ENCODE results near the gene KIAA1191. TPM values are rescaled to one million over a fixed set of nuclear protein-coding genes. Genes with fewer than 3 reads are reported as not detected.

The KIAA1191 gene
- total and polyA plus RNA-seq, 2 of the 4 experiments (the other 2 are of a cell fraction) = 114 to 124 TPM

DNA sequence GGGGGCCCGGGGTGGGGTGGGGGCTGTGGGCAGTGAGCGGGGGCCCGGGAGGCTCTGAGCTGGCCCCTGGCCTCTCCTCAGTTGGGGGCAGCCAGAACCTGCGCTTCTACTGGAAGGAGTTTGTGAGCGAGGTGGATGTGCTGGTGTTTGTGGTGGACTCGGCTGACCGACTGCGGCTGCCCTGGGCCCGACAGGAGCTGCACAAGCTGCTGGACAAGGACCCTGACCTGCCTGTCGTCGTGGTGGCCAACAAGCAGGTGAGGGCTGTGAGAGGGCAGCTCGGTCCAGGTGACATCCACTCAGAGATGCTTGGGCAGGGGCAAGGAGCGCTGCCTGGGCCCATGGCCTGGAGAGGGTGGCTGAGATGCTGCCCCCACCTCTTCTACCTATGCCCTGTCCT, 7.2 kb upstream of the KIAA1191 start:
- H2AK5ac ChIP-seq (ENCODE audit: low read depth, low read length) = no peak overlapping the region
- 97% methylated on average over 7 of the region's 13 CpGs; no CpG with 5 or more reads in 1 of the 2 experiments for WGBS, 2 experiments (ENCODE audit: extremely low coverage in 2 of 2, insufficient read length in 1 of 2)
- no peak overlapping the region for H4K91ac ChIP-seq (ENCODE audit: insufficient read depth, low read depth, low read length)
- dilution Hi-C loops (cut with HindIII; ENCODE audit: low sequenced_read_pairs, unreplicated experiment) (no loop called here), in situ Hi-C loops (cut with MboI; ENCODE audit: low sequenced_read_pairs) (no loop called here), intact Hi-C loops (cut with micrococcal nuclease) (no loop called here)
- H2BK15ac ChIP-seq (ENCODE audit: low read depth, low read length) = no peak overlapping the region
- no peak overlapping the region for H3K4me2 ChIP-seq (ENCODE audit: low read depth, low read length)
- H2BK20ac ChIP-seq (ENCODE audit: low read depth, low read length) = no peak overlapping the region
- H3K23ac ChIP-seq (ENCODE audit: low read depth, low read length) = no peak overlapping the region
- no peak overlapping the region for H3K18ac ChIP-seq (ENCODE audit: low read depth, low read length)
- no peak overlapping the region for H3K9ac ChIP-seq (ENCODE audit: low read depth, low read length)
- peaks cover 13 to 15% of the 10 kb centered on the region in 2 experiments for H3K79me1 ChIP-seq (ENCODE audit: low read depth in 1 of 2, low read length in 2 of 2)
- H2BK120ac ChIP-seq (ENCODE audit: low read depth, low read length) = no peak overlapping the region
- H2AK9ac ChIP-seq (replicated peaks; ENCODE audit: low read depth, low read length, poor library complexity) = no peak overlapping the region
- H3K4me3 ChIP-seq (ENCODE audit: insufficient read depth, low read depth, low read length) = no peak overlapping the region
- POLR2A ChIA-PET (ENCODE audit: unreplicated experiment) = no interaction called here
- H3K27ac ChIP-seq (ENCODE audit: insufficient read depth, low read length) = no peak overlapping the region
- no peak overlapping the region for H2BK5ac ChIP-seq (ENCODE audit: low read depth, low read length, poor library complexity, severe bottlenecking)
- no peak overlapping the region for H4K8ac ChIP-seq (ENCODE audit: low read depth in 2 of 2, low read length in 2 of 2)
- no peaks in the 10 kb centered on the region for H4K20me1 ChIP-seq (ENCODE audit: insufficient read depth, low read length)
- TF ChIP-seq MAZ (IDR thresholded peaks at IDR 0.05; ENCODE audit: borderline replicate concordance, low read depth, low read length) = no peak
- no peak for TF ChIP-seq BHLHE40 (IDR thresholded peaks at IDR 0.05; ENCODE audit: low read depth, low read length)
- no peak for TF ChIP-seq CEBPB (IDR thresholded peaks at IDR 0.05; ENCODE audit: low read depth, low read length)
- TF ChIP-seq MXI1 (IDR thresholded peaks at IDR 0.05; ENCODE audit: borderline replicate concordance, low read depth, low read length) = no peak
- TF ChIP-seq POLR2A (IDR thresholded peaks at IDR 0.05; ENCODE audit: low read depth, low read length) = no peak
- TF ChIP-seq, protein P1, sequence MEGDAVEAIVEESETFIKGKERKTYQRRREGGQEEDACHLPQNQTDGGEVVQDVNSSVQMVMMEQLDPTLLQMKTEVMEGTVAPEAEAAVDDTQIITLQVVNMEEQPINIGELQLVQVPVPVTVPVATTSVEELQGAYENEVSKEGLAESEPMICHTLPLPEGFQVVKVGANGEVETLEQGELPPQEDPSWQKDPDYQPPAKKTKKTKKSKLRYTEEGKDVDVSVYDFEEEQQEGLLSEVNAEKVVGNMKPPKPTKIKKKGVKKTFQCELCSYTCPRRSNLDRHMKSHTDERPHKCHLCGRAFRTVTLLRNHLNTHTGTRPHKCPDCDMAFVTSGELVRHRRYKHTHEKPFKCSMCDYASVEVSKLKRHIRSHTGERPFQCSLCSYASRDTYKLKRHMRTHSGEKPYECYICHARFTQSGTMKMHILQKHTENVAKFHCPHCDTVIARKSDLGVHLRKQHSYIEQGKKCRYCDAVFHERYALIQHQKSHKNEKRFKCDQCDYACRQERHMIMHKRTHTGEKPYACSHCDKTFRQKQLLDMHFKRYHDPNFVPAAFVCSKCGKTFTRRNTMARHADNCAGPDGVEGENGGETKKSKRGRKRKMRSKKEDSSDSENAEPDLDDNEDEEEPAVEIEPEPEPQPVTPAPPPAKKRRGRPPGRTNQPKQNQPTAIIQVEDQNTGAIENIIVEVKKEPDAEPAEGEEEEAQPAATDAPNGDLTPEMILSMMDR (conservative IDR thresholded peaks at IDR 0.05; ENCODE audit: low read depth, low read length) = no peak
- TF ChIP-seq RAD21 (IDR thresholded peaks at IDR 0.05; ENCODE audit: low read length) = no peak
- TF ChIP-seq NFE2L2 (IDR thresholded peaks at IDR 0.05; ENCODE audit: low read depth, low read length) = no peak
- no peak for TF ChIP-seq RCOR1 (IDR thresholded peaks at IDR 0.05; ENCODE audit: insufficient replicate concordance, low read length)
- H2AFZ ChIP-seq (replicated peaks; ENCODE audit: low read length, poor library complexity) = no peak overlapping the region
- peaks cover 4% of the 10 kb centered on the region for H3K9me1 ChIP-seq (ENCODE audit: insufficient read depth, low read length)
- no peak overlapping the region for H4K5ac ChIP-seq (ENCODE audit: low read depth, low read length)
- ATAC-seq (ENCODE audit: low read depth) = no peak
- no peak for DNase-seq
- H3K36me3 ChIP-seq (ENCODE audit: control insufficient read depth, insufficient read depth, low read length) = peaks cover 30% of the 10 kb centered on the region
- no peaks in the 10 kb centered on the region for H3K27me3 ChIP-seq (ENCODE audit: control insufficient read depth, insufficient read depth, low read length)
- no peak overlapping the region for H3K56ac ChIP-seq (ENCODE audit: extremely low read depth, insufficient read depth, low read length)
- peaks cover 5% of the 10 kb centered on the region for H3K4me1 ChIP-seq (ENCODE audit: control insufficient read depth, insufficient read depth, low read length)
- H3K4ac ChIP-seq (ENCODE audit: low read depth, low read length) = no peak overlapping the region
- no peaks in the 10 kb centered on the region for H3K9me3 ChIP-seq (ENCODE audit: control insufficient read depth, insufficient read depth, low read length)
- no peak overlapping the region for H3K14ac ChIP-seq (replicated peaks; ENCODE audit: low read depth, low read length)
- no TSS peak for BruUV-seq (replicated peaks)
- CTCF ChIA-PET = no interaction called here

Measured in IMR-90 (cell line).